DOHH2 (cell line): ENCODE data around the gene YPEL5.

Experiments used
- H3F3A ChIP-seq: fragments of 200-600 bp; sonication (generic), shearing (Covaris generic); 2 replicates; pipeline ENCODE4 v1.6.0; 2016; ENCODE audit warnings: antibody characterized with exemption, mild to moderate bottlenecking; ENCODE audit not compliant: control insufficient read depth, insufficient read depth
- H3K27ac ChIP-seq: fragments of 200-600 bp; sonication (generic); 2 replicates; pipeline ENCODE4 v1.5.1; 2014; ENCODE audit warnings: low read depth, mild to moderate bottlenecking, low read length, moderate library complexity
- H3K27me3 ChIP-seq: fragments of 200-600 bp; sonication (generic); 2 replicates; pipeline ENCODE4 v1.6.1; 2014; ENCODE audit warnings: mild to moderate bottlenecking, low read length, mixed read lengths; ENCODE audit not compliant: control insufficient read depth
- H3K36me3 ChIP-seq: fragments of 200-600 bp; sonication (generic); 2 replicates; pipeline ENCODE4 v1.6.1; 2014; ENCODE audit warnings: mild to moderate bottlenecking, low read length, moderate library complexity, mixed read lengths; ENCODE audit not compliant: control insufficient read depth
- H3K4me1 ChIP-seq: fragments of 200-600 bp; sonication (generic); 2 replicates; pipeline ENCODE4 v1.6.1; 2014; ENCODE audit warnings: mild to moderate bottlenecking, low read length, mixed read lengths; ENCODE audit not compliant: control insufficient read depth
- H3K4me2 ChIP-seq: fragments of 200-600 bp; sonication (generic); 2 replicates; pipeline ENCODE4 v1.6.0; 2014; ENCODE audit warnings: mild to moderate bottlenecking, low read length, moderate library complexity
- H3K4me3 ChIP-seq: fragments of 200-600 bp; sonication (generic); 2 replicates; pipeline ENCODE4 v1.5.1; 2014; ENCODE audit warnings: mild to moderate bottlenecking, low read length, mixed read lengths
- H3K79me2 ChIP-seq: fragments of 200-600 bp; sonication (generic); 2 replicates; pipeline ENCODE4 v1.6.1; 2014; ENCODE audit warnings: mild to moderate bottlenecking, low read length, mixed read lengths; ENCODE audit not compliant: control insufficient read depth
- H3K9me2 ChIP-seq: fragments of 200-600 bp; sonication (generic); replicated peaks from 2 replicates; pipeline ENCODE4 v1.6.1; 2014; ENCODE audit warnings: mild to moderate bottlenecking, low read length, mixed read lengths; ENCODE audit not compliant: control insufficient read depth
- H3K9me3 ChIP-seq: fragments of 200-600 bp; sonication (generic); 2 replicates; pipeline ENCODE4 v1.6.1; 2014; ENCODE audit warnings: antibody characterized with exemption, low read length, mixed read lengths; ENCODE audit not compliant: control insufficient read depth, insufficient read depth
- H4K20me1 ChIP-seq: fragments of 200-600 bp; sonication (generic); 2 replicates; pipeline ENCODE4 v1.6.0; 2014; ENCODE audit warnings: low read depth, mild to moderate bottlenecking, antibody characterized with exemption, low read length, moderate library complexity; ENCODE audit not compliant: control insufficient read depth, insufficient read depth
- EZH2phosphoT487 ChIP-seq: fragments of 200-600 bp; sonication (generic); IDR thresholded peaks from 2 replicates; pipeline ENCODE4 v1.6.1; 2017; ENCODE audit warnings: borderline replicate concordance, mild to moderate bottlenecking, antibody characterized with exemption, low read length, moderate library complexity, mixed read lengths
- TF ChIP-seq, protein P1 (sequence below): fragments of 200-600 bp; sonication (generic); IDR thresholded peaks from one replicate; pipeline ENCODE4 v1.5.1; 2014; ENCODE audit warnings: antibody characterized with exemption, mild to moderate bottlenecking, low read depth, low read length; ENCODE audit not compliant: poor library complexity, severe bottlenecking

Gene YPEL5

DNA sequence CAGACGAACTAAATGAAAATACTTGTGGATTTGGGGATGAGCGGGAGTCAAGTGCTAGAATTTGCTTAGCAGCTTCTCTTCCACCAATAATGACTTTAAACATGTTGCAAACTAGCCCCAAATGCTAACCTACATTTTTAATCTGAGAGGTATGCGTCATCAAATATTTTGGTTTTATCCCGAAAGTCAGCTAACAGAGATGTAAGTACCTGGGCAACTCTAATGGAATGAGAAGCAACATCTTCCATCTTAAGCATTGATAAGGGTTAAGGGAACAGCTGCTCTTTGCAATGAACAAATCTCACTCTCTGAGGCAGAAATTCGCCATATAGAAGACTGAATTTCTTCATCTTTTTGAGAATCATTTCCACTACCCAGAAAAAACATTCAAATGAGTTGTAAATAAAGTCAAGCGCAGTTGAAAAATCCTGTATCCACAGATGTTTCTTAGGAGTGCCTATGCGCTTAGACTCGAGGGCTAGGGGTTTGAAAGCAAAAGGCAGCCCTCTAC is 926 bp upstream of the YPEL5 start:
- TF ChIP-seq, protein P1, sequence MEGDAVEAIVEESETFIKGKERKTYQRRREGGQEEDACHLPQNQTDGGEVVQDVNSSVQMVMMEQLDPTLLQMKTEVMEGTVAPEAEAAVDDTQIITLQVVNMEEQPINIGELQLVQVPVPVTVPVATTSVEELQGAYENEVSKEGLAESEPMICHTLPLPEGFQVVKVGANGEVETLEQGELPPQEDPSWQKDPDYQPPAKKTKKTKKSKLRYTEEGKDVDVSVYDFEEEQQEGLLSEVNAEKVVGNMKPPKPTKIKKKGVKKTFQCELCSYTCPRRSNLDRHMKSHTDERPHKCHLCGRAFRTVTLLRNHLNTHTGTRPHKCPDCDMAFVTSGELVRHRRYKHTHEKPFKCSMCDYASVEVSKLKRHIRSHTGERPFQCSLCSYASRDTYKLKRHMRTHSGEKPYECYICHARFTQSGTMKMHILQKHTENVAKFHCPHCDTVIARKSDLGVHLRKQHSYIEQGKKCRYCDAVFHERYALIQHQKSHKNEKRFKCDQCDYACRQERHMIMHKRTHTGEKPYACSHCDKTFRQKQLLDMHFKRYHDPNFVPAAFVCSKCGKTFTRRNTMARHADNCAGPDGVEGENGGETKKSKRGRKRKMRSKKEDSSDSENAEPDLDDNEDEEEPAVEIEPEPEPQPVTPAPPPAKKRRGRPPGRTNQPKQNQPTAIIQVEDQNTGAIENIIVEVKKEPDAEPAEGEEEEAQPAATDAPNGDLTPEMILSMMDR = no peak
- no peak for TF ChIP-seq EZH2phosphoT487
- H3K27me3 ChIP-seq = no peaks in the 10 kb centered on the region

DNA sequence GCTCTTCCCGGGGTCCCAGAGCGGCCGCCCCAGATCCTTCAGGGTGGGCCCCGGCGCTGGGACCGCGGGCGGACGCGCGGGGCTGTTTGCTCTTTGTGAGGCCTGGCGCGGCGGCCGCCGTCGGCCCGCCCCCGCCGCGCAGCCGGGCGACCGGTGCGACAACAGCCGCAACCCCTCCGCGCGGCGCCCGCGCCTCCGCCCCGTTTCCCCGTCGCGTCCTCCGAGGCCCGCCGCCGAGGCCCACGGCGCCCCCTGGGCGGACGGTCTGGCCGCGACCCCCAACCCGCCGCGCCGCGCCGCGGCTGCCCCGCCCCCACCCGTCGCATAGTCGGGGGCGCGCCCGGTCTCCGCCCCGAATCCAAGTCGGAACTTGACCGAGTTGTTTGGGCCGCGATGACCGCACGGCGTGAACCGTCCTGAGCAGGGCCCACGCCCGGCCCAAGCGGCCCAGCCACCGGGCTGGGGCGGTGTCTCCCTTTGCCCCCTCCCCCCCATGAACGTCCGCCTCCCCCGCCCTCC is 448 bp downstream of the YPEL5 start:
- Histone ChIP-seq H3K27me3 (no peaks in the 10 kb centered on the region), H3K9me3 (no peaks in the 10 kb centered on the region), H4K20me1 (no peaks in the 10 kb centered on the region), H3K9me2 (no peaks in the 10 kb centered on the region), H3K4me1 (peaks cover 43% of the 10 kb centered on the region), H3K36me3 (peaks cover 10% of the 10 kb centered on the region), H3F3A (peaks cover 16% of the 10 kb centered on the region), H3K4me3 (peak overlapping the region; percentile 85), H3K4me2 (peak overlapping the region; percentile 86), H3K79me2 (peaks cover 11% of the 10 kb centered on the region), H3K27ac (peak overlapping the region; percentile 76)
- TF ChIP-seq EZH2phosphoT487 = no peak
- TF ChIP-seq, protein P1 = no peak

More for the DNA sequence above, 926 bp upstream of the YPEL5 start:
- H3K9me2 ChIP-seq = no peaks in the 10 kb centered on the region
- H3K4me3 ChIP-seq = peak overlapping the region; percentile 70
- H3K9me3 ChIP-seq = no peaks in the 10 kb centered on the region
- H3K4me2 ChIP-seq = peak overlapping the region; percentile 83
- H3K36me3 ChIP-seq = peaks cover 10% of the 10 kb centered on the region
- H3K79me2 ChIP-seq = peaks cover 11% of the 10 kb centered on the region
- no peak overlapping the region for H3K27ac ChIP-seq
- H4K20me1 ChIP-seq = no peaks in the 10 kb centered on the region
- H3K4me1 ChIP-seq = peaks cover 39% of the 10 kb centered on the region
- peaks cover 16% of the 10 kb centered on the region for H3F3A ChIP-seq

DNA sequence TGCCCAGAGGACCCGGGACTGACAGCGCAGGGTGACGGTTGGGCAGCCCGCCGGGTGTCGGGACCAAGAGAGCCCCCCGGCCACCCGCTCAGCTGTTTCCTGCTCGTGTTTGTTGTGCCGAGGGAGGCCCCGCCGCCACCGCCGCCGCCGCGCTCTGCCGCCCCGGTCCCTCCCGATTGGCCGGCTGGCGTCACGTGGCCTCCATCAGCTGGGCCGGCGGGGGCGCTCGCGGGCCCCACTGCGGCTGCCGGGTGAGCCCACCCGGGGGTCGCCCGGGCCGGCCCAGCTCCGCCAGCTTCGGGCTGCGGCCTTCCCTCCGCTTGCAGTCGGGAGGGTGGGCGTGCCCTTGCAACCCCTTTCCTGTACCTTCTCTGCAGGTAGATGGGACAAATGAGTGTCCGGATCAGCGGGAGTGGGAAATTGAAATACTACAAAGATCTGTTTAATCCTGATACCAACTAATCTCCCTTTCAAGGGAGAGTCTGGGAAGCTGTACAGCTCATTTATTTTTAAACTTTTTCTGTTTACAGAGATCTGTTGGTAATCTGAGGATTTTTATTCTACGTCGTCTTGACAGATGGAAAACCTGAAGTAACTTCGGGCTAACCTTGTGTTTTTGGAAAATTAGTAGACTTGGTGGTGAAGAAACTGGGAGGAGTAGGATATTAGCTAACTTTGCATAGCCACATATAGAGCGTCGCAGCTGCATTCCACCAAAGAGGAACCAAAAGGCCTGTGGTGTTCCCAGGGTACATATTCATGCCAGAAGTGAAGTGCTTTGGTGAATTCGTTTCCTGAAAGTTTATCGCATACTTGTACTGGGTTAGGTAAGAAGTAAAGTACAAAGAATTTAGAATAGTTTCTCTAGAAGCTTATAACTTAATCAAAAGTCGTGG is 1.2 kb downstream of the YPEL5 start:
- Histone ChIP-seq H3K79me2 (peaks cover 11% of the 10 kb centered on the region), H3K27me3 (no peaks in the 10 kb centered on the region), H3K9me2 (no peaks in the 10 kb centered on the region), H3K4me1 (peaks cover 43% of the 10 kb centered on the region), H3K4me2 (peak overlapping the region; percentile 86), H3K36me3 (peaks cover 10% of the 10 kb centered on the region), H4K20me1 (no peaks in the 10 kb centered on the region), H3K4me3 (peak overlapping the region; percentile 78), H3K9me3 (no peaks in the 10 kb centered on the region), H3F3A (peaks cover 16% of the 10 kb centered on the region), H3K27ac (peak overlapping the region; percentile 69)
- TF ChIP-seq, protein P1 = peak; percentile 48
- no peak for TF ChIP-seq EZH2phosphoT487
